GM06990 (cell line): Measurements from ENCODE around the gene NOXRED1.

Experiments
- DNase-seq: peaks from one replicate; pipeline ENCODE4 v3.0.0-alpha.2; 2011; ENCODE audit not compliant: insufficient read length; ENCODE audit errors: extremely low read depth
- H3K27me3 ChIP-seq: replicated peaks from 2 replicates; pipeline ENCODE4 v1.6.0; 2011; ENCODE audit warnings: low read length; ENCODE audit not compliant: control insufficient read depth, insufficient read depth
- H3K36me3 ChIP-seq: 2 replicates; pipeline ENCODE4 v1.5.1; 2011; ENCODE audit warnings: low read length; ENCODE audit not compliant: control insufficient read depth, insufficient read depth
- H3K4me3 ChIP-seq: replicated peaks from 2 replicates; pipeline ENCODE4 v1.5.1; 2011; ENCODE audit warnings: low read depth, mild to moderate bottlenecking, control low read depth, low read length
- CTCF ChIP-seq: IDR thresholded peaks from 2 replicates; pipeline ENCODE4 v1.5.1; 2011; ENCODE audit warnings: low read length, control low read depth, mild to moderate bottlenecking, inconsistent platforms; ENCODE audit not compliant: insufficient read depth, poor library complexity, severe bottlenecking

NOXRED1 gene

GRCh38 chr14:77423423-77423822, at the start of gene NOXRED1:
Gene NOXRED1, minus strand, starts transcription at chr14:77423523. Its CDS starts 634 bp downstream, at chr14:77422889.
- DNase-seq: no peak
- Histone ChIP-seq H3K27me3 (no peaks in the 10 kb centered on the region), H3K4me3 (no peak within 1 kb of the TSS), H3K36me3 (peaks cover 26% of the 10 kb centered on the region)
- no peak for TF ChIP-seq CTCF

GRCh38 chr14:77470224-77470870, 47.0 kb upstream of the NOXRED1 start:
- H3K4me3 ChIP-seq: no peak overlapping the region
- no peaks in the 10 kb centered on the region for H3K27me3 ChIP-seq
- DNase-seq: no peak
- H3K36me3 ChIP-seq: peaks cover 8% of the 10 kb centered on the region
- TF ChIP-seq CTCF: no peak

- no peak for DNase-seq
- Histone ChIP-seq H3K4me3 (no peak overlapping the region), H3K27me3 (no peaks in the 10 kb centered on the region), H3K36me3 (peaks cover 12% of the 10 kb centered on the region)
- TF ChIP-seq CTCF: no peak
Observed at GRCh38 chr14:77469539-77469938, 46.2 kb upstream of the NOXRED1 start.

GRCh38 chr14:77469067-77469505, 45.8 kb upstream of the NOXRED1 start:
- DNase-seq: no peak
- no peak for TF ChIP-seq CTCF
- Histone ChIP-seq H3K36me3 (peaks cover 13% of the 10 kb centered on the region), H3K4me3 (no peak overlapping the region), H3K27me3 (no peaks in the 10 kb centered on the region)

- H3K4me3 ChIP-seq: no peak overlapping the region
- H3K36me3 ChIP-seq: peaks cover 17% of the 10 kb centered on the region
- no peaks in the 10 kb centered on the region for H3K27me3 ChIP-seq
- DNase-seq: no peak
- no peak for TF ChIP-seq CTCF
Observed at GRCh38 chr14:77467801-77468200, 44.5 kb upstream of the NOXRED1 start.
